GM23338 (cell line): ENCODE measurements around the gene ECSCR. TPM values are rescaled to one million over a fixed set of nuclear protein-coding genes. Genes with fewer than 3 reads are reported as not detected.
A peak's percentile ranks its signal among the peaks of the same experiment; 100 is the strongest.

Experiments used
- ATAC-seq: fragments of 200-7000 bp; cut with Tn5 transposase; 3 replicates; pipeline ENCODE4 v1.9.1; 2020
- DNase-seq: peaks from one replicate; pipeline ENCODE4 v3.0.0-alpha.2; 2015; ENCODE audit warnings: low spot score
- H2AFZ ChIP-seq: fragments of 200-600 bp; sonication (generic); 2 replicates; pipeline ENCODE4 v1.8.0; 2016; ENCODE audit warnings: antibody characterized with exemption, mild to moderate bottlenecking, moderate library complexity
- H3F3A ChIP-seq: fragments of 200-600 bp; sonication (generic); replicated peaks from 2 replicates; pipeline ENCODE4 v1.8.0; 2017; ENCODE audit warnings: antibody characterized with exemption, mixed run types, low read depth
- H3K27ac ChIP-seq: fragments of 200-600 bp; sonication (generic); 2 replicates; pipeline ENCODE4 v1.6.1; 2016; ENCODE audit warnings: low read depth
- H3K27me3 ChIP-seq: fragments of 200-600 bp; sonication (generic); 2 replicates; pipeline ENCODE4 v1.8.0; 2016; ENCODE audit warnings: mild to moderate bottlenecking, mixed run types, moderate library complexity; ENCODE audit not compliant: insufficient read depth
- H3K36me3 ChIP-seq: fragments of 200-600 bp; sonication (generic); 2 replicates; pipeline ENCODE4 v1.8.0; 2016; ENCODE audit warnings: mild to moderate bottlenecking; ENCODE audit not compliant: insufficient read depth
- H3K4me1 ChIP-seq: fragments of 200-600 bp; sonication (generic); 2 replicates; pipeline ENCODE4 v1.8.0; 2016; ENCODE audit warnings: mild to moderate bottlenecking, moderate library complexity; ENCODE audit not compliant: insufficient read depth
- H3K4me2 ChIP-seq: fragments of 200-600 bp; sonication (generic); 2 replicates; pipeline ENCODE4 v1.7.1; 2017; ENCODE audit warnings: mixed run types
- H3K4me3 ChIP-seq: fragments of 200-600 bp; sonication (generic); 2 replicates; pipeline ENCODE4 v1.6.1; 2016; ENCODE audit warnings: mixed run types
- H3K79me2 ChIP-seq: fragments of 200-600 bp; sonication (generic); replicated peaks from 2 replicates; pipeline ENCODE4 v1.8.0; 2017; ENCODE audit warnings: mild to moderate bottlenecking; ENCODE audit not compliant: insufficient read depth
- H3K9me2 ChIP-seq: fragments of 200-600 bp; sonication (generic); 2 replicates; pipeline ENCODE4 v1.8.0; 2017; ENCODE audit not compliant: insufficient read depth
- H4K20me1 ChIP-seq: fragments of 200-600 bp; sonication (generic); replicated peaks from 2 replicates; pipeline ENCODE4 v1.8.0; 2017; ENCODE audit warnings: mild to moderate bottlenecking; ENCODE audit not compliant: insufficient read depth
- H3K27ac Mint-ChIP-seq: 2 replicates; pipeline ENCODE4 v1.8.0; 2020; ENCODE audit warnings: inconsistent platforms, mild to moderate bottlenecking, moderate library complexity, mixed read lengths
- H3K27me3 Mint-ChIP-seq: 3 replicates; pipeline ENCODE4 v1.8.0; 2022; ENCODE audit warnings: low read depth, mild to moderate bottlenecking, moderate library complexity, mixed read lengths, inconsistent platforms; ENCODE audit not compliant: insufficient read depth, poor library complexity
- H3K36me3 Mint-ChIP-seq: 3 replicates; pipeline ENCODE4 v1.8.0; 2021; ENCODE audit warnings: low read depth, mild to moderate bottlenecking, inconsistent platforms, moderate library complexity, mixed read lengths
- H3K4me1 Mint-ChIP-seq: 3 replicates; pipeline ENCODE4 v1.8.0; 2020; ENCODE audit warnings: mild to moderate bottlenecking, inconsistent platforms, mixed read lengths
- H3K4me3 Mint-ChIP-seq: 3 replicates; pipeline ENCODE4 v1.8.0; 2021; ENCODE audit warnings: moderate library complexity, mild to moderate bottlenecking, inconsistent platforms, mixed read lengths
- H3K9me3 Mint-ChIP-seq: 3 replicates; pipeline ENCODE4 v1.8.0; 2020; ENCODE audit warnings: moderate library complexity, mild to moderate bottlenecking, inconsistent platforms, mixed read lengths
- NANOG ChIP-seq: IDR thresholded peaks from 2 replicates; pipeline ENCODE4 v1.6.1; 2016; ENCODE audit warnings: antibody characterized with exemption, borderline replicate concordance
- POLR2AphosphoS5 ChIP-seq: IDR thresholded peaks from 2 replicates; pipeline ENCODE4 v1.6.1; 2016; ENCODE audit warnings: antibody characterized with exemption, low read depth
- ZNF114 ChIP-seq: fragments of 250-450 bp; sonication (Bioruptor Pico); IDR thresholded peaks from 2 replicates; pipeline ENCODE4 v1.5.0; 2020; ENCODE audit warnings: mild to moderate bottlenecking, moderate library complexity
- polyA plus RNA-seq: library from polyadenylated mRNA; unstranded; fragments of >200 nt; fragmentation: Nextera tagmentation; extraction: Ambion mirVana; gene quantifications from 2 replicates; pipeline ENCODE4 v1.2.1, GENCODE V29; 2016
- total RNA-seq: library from RNA; depleted of rRNA; stranded (reverse); fragments of >200 nt; shearing (Covaris generic); gene quantifications from 2 replicates; pipeline ENCODE4 v1.2.3, GENCODE V29; 2014
- TF ChIP-seq, protein P1 (sequence below): fragments of 250-450 bp; sonication (Bioruptor Pico); IDR thresholded peaks from 2 replicates; pipeline ENCODE4 v1.5.0; 2020; ENCODE audit warnings: mild to moderate bottlenecking, moderate library complexity
- TF ChIP-seq, protein P2 (sequence below): IDR thresholded peaks from 2 replicates; pipeline ENCODE4 v1.6.1; 2016; ENCODE audit warnings: antibody characterized with exemption
- TF ChIP-seq, protein P3 (sequence below), 2 experiments: fragments of 200-600 bp in 1 of 2; sonication (generic) in 1 of 2; conservative IDR thresholded peaks; 2 replicates each; pipeline versions ENCODE4 v1.5.1 to v1.6.1; 2016 to 2017; ENCODE audit warnings: antibody characterized with exemption in 2 of 2, low read depth in 2 of 2, mild to moderate bottlenecking in 2 of 2, moderate library complexity in 1 of 2

ECSCR gene
- total and polyA plus RNA-seq, 2 experiments from 2014 or later, result 2.2 to 2.6 TPM

DNA sequence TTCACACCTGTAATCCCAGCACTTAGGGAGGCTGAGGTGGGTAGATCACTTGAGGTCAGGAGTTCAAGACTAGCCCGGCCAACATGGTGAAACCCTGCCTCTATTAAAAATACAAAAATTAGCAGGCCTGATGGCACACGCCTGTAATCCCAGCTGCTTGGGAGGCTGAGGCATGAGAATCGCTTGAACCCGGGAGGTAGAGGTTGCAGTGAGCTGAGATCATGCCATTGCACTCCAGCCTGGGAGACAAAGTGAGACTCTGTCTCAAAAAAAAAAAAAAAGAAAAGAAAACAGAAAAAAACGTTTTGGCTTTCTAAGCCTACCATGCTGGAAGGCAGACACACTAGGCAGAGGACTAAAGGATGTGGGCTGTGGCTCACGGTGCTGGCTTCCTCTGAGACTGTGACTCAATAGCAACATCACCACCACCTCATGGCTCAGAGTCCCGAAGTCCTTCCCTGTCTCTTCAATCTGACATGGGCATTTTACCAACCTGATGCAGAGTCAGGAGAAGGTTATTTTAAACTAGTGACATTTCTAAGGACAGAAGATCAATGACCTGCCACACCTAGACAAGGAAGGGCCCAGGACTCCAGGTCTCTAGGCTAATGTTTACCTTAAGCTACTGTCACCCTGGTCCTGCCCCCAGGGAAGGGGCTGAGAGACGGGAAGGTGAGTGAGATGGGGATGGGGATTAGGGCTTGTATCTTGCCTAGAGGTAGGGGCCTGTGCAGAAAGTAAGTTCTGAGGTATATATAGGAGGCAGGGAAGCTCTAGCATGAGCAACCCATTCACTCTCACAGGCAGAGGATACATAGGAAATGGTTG is 3.7 kb downstream of the ECSCR start (continued):
- TF ChIP-seq, protein P1, sequence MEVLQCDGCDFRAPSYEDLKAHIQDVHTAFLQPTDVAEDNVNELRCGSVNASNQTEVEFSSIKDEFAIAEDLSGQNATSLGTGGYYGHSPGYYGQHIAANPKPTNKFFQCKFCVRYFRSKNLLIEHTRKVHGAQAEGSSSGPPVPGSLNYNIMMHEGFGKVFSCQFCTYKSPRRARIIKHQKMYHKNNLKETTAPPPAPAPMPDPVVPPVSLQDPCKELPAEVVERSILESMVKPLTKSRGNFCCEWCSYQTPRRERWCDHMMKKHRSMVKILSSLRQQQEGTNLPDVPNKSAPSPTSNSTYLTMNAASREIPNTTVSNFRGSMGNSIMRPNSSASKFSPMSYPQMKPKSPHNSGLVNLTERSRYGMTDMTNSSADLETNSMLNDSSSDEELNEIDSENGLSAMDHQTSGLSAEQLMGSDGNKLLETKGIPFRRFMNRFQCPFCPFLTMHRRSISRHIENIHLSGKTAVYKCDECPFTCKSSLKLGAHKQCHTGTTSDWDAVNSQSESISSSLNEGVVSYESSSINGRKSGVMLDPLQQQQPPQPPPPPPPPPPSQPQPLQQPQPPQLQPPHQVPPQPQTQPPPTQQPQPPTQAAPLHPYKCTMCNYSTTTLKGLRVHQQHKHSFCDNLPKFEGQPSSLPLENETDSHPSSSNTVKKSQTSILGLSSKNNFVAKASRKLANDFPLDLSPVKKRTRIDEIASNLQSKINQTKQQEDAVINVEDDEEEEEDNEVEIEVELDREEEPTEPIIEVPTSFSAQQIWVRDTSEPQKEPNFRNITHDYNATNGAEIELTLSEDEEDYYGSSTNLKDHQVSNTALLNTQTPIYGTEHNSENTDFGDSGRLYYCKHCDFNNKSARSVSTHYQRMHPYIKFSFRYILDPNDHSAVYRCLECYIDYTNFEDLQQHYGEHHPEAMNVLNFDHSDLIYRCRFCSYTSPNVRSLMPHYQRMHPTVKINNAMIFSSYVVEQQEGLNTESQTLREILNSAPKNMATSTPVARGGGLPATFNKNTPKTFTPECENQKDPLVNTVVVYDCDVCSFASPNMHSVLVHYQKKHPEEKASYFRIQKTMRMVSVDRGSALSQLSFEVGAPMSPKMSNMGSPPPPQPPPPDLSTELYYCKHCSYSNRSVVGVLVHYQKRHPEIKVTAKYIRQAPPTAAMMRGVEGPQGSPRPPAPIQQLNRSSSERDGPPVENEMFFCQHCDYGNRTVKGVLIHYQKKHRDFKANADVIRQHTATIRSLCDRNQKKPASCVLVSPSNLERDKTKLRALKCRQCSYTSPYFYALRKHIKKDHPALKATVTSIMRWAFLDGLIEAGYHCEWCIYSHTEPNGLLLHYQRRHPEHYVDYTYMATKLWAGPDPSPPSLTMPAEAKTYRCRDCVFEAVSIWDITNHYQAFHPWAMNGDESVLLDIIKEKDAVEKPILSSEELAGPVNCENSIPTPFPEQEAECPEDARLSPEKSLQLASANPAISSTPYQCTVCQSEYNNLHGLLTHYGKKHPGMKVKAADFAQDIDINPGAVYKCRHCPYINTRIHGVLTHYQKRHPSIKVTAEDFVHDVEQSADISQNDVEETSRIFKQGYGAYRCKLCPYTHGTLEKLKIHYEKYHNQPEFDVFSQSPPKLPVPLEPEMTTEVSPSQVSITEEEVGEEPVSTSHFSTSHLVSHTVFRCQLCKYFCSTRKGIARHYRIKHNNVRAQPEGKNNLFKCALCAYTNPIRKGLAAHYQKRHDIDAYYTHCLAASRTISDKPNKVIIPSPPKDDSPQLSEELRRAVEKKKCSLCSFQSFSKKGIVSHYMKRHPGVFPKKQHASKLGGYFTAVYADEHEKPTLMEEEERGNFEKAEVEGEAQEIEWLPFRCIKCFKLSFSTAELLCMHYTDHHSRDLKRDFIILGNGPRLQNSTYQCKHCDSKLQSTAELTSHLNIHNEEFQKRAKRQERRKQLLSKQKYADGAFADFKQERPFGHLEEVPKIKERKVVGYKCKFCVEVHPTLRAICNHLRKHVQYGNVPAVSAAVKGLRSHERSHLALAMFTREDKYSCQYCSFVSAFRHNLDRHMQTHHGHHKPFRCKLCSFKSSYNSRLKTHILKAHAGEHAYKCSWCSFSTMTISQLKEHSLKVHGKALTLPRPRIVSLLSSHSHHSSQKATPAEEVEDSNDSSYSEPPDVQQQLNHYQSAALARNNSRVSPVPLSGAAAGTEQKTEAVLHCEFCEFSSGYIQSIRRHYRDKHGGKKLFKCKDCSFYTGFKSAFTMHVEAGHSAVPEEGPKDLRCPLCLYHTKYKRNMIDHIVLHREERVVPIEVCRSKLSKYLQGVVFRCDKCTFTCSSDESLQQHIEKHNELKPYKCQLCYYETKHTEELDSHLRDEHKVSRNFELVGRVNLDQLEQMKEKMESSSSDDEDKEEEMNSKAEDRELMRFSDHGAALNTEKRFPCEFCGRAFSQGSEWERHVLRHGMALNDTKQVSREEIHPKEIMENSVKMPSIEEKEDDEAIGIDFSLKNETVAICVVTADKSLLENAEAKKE (CRISPR knock-in tag), result no peak
- TF ChIP-seq, protein P2, sequence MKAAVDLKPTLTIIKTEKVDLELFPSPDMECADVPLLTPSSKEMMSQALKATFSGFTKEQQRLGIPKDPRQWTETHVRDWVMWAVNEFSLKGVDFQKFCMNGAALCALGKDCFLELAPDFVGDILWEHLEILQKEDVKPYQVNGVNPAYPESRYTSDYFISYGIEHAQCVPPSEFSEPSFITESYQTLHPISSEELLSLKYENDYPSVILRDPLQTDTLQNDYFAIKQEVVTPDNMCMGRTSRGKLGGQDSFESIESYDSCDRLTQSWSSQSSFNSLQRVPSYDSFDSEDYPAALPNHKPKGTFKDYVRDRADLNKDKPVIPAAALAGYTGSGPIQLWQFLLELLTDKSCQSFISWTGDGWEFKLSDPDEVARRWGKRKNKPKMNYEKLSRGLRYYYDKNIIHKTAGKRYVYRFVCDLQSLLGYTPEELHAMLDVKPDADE, result no peak
- TF ChIP-seq POLR2AphosphoS5, result no peak
- TF ChIP-seq ZNF114 (CRISPR knock-in tag), result no peak

DNA sequence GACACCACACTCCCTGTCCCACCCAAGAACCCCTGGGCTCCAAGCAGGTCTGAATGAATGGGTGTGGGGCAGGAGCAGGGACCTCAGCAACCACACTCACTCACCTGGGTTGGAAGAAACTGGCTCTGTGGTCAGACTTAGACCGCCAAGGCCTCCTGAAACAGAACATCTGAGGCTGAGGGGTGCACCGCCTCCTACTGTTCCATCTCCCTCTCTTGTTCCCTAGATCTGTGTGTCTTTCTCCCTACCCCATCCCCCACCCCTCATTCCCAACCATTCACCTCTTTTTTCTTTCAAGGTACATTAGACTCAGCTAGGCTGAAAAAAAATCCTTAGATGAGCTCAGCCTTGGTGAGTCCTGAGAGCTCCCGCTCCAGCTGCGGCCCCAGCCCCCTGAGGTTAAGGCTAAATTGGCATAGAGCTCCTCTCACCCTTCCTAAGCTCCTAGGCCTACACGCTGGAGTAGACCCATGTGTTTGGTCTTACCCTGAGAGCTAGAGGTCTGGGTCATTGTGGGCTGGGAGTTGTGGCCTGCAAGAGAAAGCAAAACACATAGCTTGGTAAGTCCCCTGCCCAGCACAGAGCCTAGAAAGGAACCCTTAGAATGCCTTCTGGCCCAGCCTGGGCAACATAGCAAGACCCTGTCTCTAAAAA is 4.8 kb downstream of the ECSCR start:
- H3K27ac Mint-ChIP-seq, result no peak overlapping the region
- Histone ChIP-seq H3K4me1 (peaks cover 16% of the 10 kb centered on the region), H2AFZ (no peak overlapping the region), H3K27ac (no peak overlapping the region), H3K27me3 (no peaks in the 10 kb centered on the region), H3K9me2 (no peaks in the 10 kb centered on the region), H3K4me3 (no peak overlapping the region), H4K20me1 (no peaks in the 10 kb centered on the region), H3K4me2 (no peak overlapping the region), H3K79me2 (no peaks in the 10 kb centered on the region), H3K36me3 (no peaks in the 10 kb centered on the region; the same call in 1 of the 2 replicates), H3F3A (0 out of 2 replicates have a peak, but pooled peaks cover 11% of the 10 kb centered on the region)
- DNase-seq, result no peak
- H3K36me3 Mint-ChIP-seq, result no peaks in the 10 kb centered on the region; the same call in 2 of the 3 replicates
- TF ChIP-seq NANOG, result no peak
- TF ChIP-seq, protein P3, sequence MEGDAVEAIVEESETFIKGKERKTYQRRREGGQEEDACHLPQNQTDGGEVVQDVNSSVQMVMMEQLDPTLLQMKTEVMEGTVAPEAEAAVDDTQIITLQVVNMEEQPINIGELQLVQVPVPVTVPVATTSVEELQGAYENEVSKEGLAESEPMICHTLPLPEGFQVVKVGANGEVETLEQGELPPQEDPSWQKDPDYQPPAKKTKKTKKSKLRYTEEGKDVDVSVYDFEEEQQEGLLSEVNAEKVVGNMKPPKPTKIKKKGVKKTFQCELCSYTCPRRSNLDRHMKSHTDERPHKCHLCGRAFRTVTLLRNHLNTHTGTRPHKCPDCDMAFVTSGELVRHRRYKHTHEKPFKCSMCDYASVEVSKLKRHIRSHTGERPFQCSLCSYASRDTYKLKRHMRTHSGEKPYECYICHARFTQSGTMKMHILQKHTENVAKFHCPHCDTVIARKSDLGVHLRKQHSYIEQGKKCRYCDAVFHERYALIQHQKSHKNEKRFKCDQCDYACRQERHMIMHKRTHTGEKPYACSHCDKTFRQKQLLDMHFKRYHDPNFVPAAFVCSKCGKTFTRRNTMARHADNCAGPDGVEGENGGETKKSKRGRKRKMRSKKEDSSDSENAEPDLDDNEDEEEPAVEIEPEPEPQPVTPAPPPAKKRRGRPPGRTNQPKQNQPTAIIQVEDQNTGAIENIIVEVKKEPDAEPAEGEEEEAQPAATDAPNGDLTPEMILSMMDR (conservative IDR thresholded peaks at IDR 0.05; ENCODE audit: low read depth in 2 of 2), result peak in 1 of 2 experiments; percentile 29; a peak in 2 of 4 replicates
- peaks cover 30% of the 10 kb centered on the region for H3K4me1 Mint-ChIP-seq
- ATAC-seq, result no peak
- no peak overlapping the region for H3K4me3 Mint-ChIP-seq
- H3K27me3 Mint-ChIP-seq, result peaks cover 17% of the 10 kb centered on the region
- no peaks in the 10 kb centered on the region for H3K9me3 Mint-ChIP-seq
